NCI-H345 treated with DMSO at 0.1 percent for 48 hours (cell line): ENCODE measurements around the gene ACTL10.
A peak's percentile ranks its signal among the peaks of the same experiment; 100 is the strongest.
"Not testable (repeated sequence)": the region's sequence is repeated elsewhere in the genome, so short reads cannot be mapped to it uniquely, and the experiment has no call there.

Experiments
- DNase-seq: peaks from one replicate; lab custom pipeline; 2025; ENCODE audit not compliant: unreplicated experiment; lab: John Stamatoyannopoulos, UW

ACTL10 gene

GRCh38 chr20:33666293-33667244, at the start of gene ACTL10:
Gene ACTL10 (plus strand): TSS chr20:33666943. CDS start chr20:33667498, 555 bp downstream.
- peak; percentile 78 for DNase-seq

DNA sequence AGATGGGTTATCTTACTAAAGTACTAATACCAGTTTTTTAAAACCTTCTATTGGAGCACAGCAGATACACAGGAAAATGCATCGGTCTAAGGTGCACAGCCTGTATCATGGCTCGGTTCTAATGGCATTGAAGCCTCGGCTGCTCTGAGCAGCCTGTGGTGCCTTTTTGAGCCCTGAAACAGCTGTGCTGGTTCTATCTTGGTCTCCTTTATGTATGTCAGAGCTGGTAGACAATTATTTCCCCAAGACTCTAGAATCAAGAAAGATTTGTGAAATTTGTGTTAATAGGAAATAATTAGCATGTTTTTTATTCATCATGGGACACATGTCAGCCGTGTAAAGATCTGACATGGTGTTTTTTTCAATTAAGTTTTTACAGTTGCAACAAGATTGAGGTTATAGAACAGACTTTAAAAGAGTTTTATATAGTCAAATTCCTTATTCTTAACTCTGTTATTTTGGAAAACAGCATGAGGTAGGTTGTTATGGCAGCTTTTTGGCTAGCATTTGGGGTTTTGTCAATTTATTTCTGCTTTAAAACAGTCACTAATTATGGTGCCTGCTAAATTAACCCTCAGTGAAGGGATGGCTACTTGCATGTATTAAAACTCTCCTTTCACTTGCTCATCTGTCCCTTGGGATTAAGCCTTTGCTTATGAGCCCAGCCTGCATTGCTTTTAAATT, 44.9 kb upstream of the ACTL10 start:
- DNase-seq = no peak

GRCh38 chr20:33622705-33623365, 43.9 kb upstream of the ACTL10 start:
- DNase-seq = no peak

DNA sequence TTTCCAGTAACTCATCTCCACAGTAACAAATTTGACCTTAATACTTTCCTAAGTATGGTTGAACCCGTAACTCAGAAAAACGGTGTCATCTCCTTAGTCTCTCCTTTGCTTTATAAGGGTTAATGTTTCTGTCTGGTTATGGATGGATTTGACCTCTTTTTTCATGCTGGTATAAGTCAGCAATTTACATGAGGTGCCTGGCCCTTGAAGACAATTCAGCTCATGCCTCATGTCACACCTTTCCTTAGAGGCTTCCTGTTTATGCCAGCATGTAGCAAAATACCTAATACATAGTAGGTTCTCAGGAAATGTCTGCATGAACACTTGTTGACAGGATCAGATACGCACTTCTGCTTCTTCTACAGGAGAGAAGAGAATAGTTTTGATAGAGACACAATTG, 42.3 kb upstream of the ACTL10 start:
- DNase-seq = no peak

DNA sequence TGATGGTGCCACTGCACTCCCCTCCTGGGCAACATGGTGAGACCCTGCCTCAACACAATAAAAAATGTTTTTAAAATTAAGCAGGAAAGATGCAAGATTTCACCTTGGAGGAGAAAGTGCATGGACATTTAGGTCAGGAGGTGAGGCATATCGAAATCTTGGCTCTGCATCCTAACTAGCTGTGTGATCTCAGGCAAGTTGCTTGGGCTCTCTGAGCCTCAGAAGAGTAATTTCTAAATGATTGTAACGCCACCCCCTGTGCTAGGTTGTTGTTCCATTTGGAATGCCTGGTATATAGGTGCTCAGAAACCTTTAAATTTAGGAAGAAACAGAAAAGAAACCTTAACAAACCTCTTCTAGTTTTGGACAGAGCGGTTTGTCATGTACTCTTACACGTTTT, 40.6 kb upstream of the ACTL10 start:
- DNase-seq = no peak

DNA sequence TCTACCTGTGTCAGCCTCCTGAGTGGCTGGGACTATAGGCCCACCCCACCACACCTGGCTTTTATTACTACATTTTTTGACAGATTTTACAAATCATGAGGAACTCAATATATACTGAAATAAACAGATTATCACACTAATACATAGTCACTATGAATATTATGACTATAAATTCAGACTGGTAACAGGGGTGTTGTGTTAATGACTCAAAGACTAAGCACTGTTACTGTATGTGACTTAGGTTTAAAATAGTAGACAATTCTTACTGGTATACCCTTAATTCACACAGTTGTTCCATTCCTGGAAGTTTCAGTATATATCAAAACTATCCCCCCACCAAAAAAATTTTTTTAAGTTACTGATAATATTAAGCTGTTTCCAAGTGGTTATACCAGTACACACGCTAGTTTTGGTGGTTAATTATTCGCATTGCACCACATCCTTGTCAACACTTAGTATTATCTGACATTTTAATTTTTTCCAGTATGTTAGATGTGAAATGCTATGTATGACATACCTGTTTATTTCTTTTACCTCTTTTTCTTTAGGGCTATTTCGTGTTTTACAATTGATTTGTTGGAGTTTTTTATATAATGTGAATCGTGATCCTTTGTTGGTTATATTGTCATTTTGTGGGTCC, 39.0 kb upstream of the ACTL10 start:
- no peak for DNase-seq

DNA sequence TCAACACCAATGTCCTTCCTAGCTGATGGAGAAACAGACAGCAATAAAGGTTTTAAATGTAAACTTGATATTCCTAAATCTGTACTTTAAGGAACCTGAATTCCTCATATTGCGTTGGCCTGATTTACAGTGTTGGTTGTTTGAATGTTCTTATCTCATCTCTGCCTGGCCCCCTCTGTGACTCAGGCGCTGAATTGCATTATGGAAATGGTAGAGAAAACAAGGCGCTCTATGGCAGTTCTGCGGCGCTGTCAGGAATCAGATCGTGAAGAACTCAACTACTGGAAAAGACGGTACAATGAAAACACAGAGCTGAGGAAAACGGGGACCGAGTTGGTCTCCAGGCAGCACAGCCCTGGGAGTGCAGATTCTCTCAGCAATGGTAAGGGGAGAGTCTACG, 37.2 kb upstream of the ACTL10 start:
- DNase-seq = no peak

- no peak for DNase-seq
These were observed 36.8 kb upstream of the ACTL10 start for GRCh38 chr20:33629979-33630378.

DNA sequence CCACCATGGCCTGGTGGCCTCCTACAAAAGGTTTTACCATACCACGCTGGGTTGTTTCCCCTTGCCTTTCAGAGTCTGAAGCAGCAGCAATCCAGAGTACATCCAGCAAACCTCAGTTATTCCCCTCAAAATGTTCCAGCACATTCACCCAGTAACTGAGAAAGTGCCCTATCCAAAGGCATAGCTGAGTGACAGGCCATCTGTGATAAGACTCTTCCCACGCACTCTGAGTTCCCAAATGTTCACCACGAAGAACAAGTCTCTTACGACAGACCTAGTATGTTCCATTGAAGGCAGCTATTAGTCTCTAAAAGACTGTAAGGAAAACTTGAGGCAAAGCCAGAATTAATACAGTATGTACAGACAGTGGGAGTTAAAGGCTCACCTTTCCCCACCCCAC, 36.2 kb upstream of the ACTL10 start:
- DNase-seq = no peak

DNA sequence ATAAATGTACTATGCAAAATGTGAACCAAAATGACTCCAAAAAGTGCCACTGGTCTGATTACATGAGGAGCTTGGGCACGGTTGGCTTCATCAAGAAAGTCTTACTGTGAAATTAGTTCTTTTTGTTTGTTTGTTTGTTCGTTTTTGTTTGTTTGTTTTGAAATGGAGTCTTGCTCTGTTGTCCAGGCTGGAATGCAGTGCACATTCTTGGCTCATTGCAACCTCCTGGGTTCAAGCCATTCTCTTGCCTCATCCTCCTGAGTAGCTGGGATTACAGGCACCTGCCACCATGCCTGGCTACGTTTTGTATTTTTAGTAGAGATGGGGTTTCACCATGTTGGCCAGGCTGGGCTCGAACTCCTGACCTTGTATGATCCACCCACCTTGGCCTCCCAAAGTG, 34.8 kb upstream of the ACTL10 start:
- DNase-seq = not testable (repeated sequence)

DNA sequence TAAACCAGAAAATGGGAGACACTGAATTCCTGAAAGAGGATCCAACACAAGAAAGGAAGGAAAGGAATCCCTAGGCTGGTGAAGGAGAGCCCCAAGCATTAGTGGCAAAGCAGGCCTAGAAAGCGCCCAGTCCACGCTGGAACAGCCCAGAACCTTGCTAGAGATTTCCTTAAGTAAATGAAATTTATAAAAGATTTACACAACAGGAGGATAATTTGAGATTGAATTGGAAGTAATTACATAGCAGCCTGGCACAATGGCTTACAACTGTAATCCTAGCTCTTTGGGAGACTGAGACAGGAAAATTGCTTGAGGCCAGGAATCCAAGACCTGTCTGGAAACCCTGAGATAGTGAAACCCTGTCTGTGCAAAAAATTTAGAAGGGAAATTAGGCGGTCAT, 31.4 kb upstream of the ACTL10 start:
- DNase-seq = no peak

DNA sequence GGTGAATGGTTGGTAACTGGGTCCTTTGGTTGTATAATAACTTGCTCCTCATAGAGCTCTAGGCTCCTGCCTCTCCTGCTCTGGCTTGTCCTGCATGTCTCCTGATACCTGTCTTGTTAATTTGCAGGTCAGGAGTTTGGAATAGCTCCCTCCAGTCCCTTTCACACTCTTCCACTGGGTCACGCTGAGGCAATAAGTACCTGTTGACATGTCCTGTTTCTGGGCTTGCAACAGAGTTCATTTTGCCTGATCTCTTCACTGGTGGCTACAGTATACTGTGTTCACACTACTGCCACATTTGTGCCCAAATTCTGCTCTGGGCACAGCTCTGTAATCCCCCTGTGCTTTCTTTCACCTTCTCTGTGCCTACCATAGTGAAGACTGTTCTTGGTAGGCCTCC, 30.0 kb upstream of the ACTL10 start:
- no peak for DNase-seq

- DNase-seq = no peak
These were observed 26.5 kb upstream of the ACTL10 start for GRCh38 chr20:33640287-33640686.

- no peak for DNase-seq
These were observed 22.3 kb upstream of the ACTL10 start for GRCh38 chr20:33644313-33645071.

DNA sequence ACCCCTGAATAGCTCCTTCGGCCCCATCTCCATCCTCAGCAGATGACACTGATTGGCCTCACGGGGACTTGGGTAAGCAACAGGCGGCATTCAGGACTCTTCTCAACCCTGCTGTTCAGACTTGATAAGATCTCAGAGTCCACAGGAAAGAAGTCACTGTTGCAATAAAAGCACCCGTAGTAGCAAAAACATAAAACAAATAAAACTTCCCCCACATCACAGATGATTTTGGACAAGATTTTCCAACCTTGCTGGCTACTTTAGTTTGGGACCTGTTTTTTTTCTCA, 21.7 kb upstream of the ACTL10 start:
- no peak for DNase-seq

DNA sequence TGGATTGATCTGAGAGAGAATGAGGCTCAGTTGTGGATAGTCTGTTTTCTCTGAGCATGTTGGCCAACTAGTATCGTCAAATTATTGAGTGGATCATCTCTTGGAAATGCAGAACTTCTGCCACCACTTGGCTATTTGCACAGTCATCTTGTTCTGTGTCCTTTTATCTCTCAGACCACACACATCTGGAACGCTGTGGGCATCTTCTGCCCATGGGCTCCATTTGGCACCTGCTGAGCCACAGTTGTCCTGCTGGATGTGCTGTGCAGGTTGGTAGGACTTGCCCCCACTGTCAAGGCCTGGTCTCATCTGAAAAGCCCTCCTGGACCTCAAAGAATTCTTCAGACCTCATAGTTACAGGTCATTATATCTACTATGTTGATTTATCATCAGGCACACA, 21.3 kb upstream of the ACTL10 start:
- DNase-seq = no peak

DNA sequence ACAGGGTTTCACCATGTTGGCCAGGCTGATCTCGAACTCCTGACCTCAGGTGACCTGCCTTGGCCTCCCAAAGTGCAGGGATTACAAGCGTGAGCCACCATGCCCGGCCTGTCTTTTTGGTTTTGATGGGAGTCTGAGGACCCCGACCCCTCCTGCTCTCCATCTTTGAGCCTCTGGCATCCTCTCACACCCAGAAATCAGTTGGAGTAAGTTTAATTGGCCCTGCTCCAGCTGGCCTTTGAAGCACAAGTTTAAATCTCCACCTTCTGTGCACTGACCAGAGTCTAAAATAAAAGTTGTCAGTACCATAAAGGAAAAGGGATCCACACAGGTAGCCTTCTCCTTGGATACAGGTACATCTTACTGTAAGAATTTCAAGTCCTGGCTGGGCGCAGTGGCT, 20.6 kb upstream of the ACTL10 start:
- DNase-seq = no peak

GRCh38 chr20:33646959-33647602, 19.7 kb upstream of the ACTL10 start:
- DNase-seq = not testable (repeated sequence)

GRCh38 chr20:33647603-33648395, 18.9 kb upstream of the ACTL10 start:
- no peak for DNase-seq
